GM23338 (cell line): ENCODE data around the gene HHAT. TPM values are rescaled to one million over a fixed set of nuclear protein-coding genes. Genes with fewer than 3 reads are reported as not detected.

Experiments used
- ATAC-seq: fragments of 200-7000 bp; cut with Tn5 transposase; 3 replicates; pipeline ENCODE4 v1.9.1; 2020
- DNase-seq: peaks from one replicate; pipeline ENCODE4 v3.0.0-alpha.2; 2015; ENCODE audit warnings: low spot score
- H2AFZ ChIP-seq: fragments of 200-600 bp; sonication (generic); 2 replicates; pipeline ENCODE4 v1.8.0; 2016; ENCODE audit warnings: antibody characterized with exemption, mild to moderate bottlenecking, moderate library complexity
- H3F3A ChIP-seq: fragments of 200-600 bp; sonication (generic); replicated peaks from 2 replicates; pipeline ENCODE4 v1.8.0; 2017; ENCODE audit warnings: antibody characterized with exemption, mixed run types, low read depth
- H3K27ac ChIP-seq: fragments of 200-600 bp; sonication (generic); 2 replicates; pipeline ENCODE4 v1.6.1; 2016; ENCODE audit warnings: low read depth
- H3K27me3 ChIP-seq: fragments of 200-600 bp; sonication (generic); 2 replicates; pipeline ENCODE4 v1.8.0; 2016; ENCODE audit warnings: mild to moderate bottlenecking, mixed run types, moderate library complexity; ENCODE audit not compliant: insufficient read depth
- H3K36me3 ChIP-seq: fragments of 200-600 bp; sonication (generic); 2 replicates; pipeline ENCODE4 v1.8.0; 2016; ENCODE audit warnings: mild to moderate bottlenecking; ENCODE audit not compliant: insufficient read depth
- H3K4me1 ChIP-seq: fragments of 200-600 bp; sonication (generic); 2 replicates; pipeline ENCODE4 v1.8.0; 2016; ENCODE audit warnings: mild to moderate bottlenecking, moderate library complexity; ENCODE audit not compliant: insufficient read depth
- H3K4me2 ChIP-seq: fragments of 200-600 bp; sonication (generic); 2 replicates; pipeline ENCODE4 v1.7.1; 2017; ENCODE audit warnings: mixed run types
- H3K4me3 ChIP-seq: fragments of 200-600 bp; sonication (generic); 2 replicates; pipeline ENCODE4 v1.6.1; 2016; ENCODE audit warnings: mixed run types
- H3K79me2 ChIP-seq: fragments of 200-600 bp; sonication (generic); replicated peaks from 2 replicates; pipeline ENCODE4 v1.8.0; 2017; ENCODE audit warnings: mild to moderate bottlenecking; ENCODE audit not compliant: insufficient read depth
- H3K9me2 ChIP-seq: fragments of 200-600 bp; sonication (generic); 2 replicates; pipeline ENCODE4 v1.8.0; 2017; ENCODE audit not compliant: insufficient read depth
- H4K20me1 ChIP-seq: fragments of 200-600 bp; sonication (generic); replicated peaks from 2 replicates; pipeline ENCODE4 v1.8.0; 2017; ENCODE audit warnings: mild to moderate bottlenecking; ENCODE audit not compliant: insufficient read depth
- H3K27ac Mint-ChIP-seq: 2 replicates; pipeline ENCODE4 v1.8.0; 2020; ENCODE audit warnings: inconsistent platforms, mild to moderate bottlenecking, moderate library complexity, mixed read lengths
- H3K27me3 Mint-ChIP-seq: 3 replicates; pipeline ENCODE4 v1.8.0; 2022; ENCODE audit warnings: low read depth, mild to moderate bottlenecking, moderate library complexity, mixed read lengths, inconsistent platforms; ENCODE audit not compliant: insufficient read depth, poor library complexity
- H3K36me3 Mint-ChIP-seq: 3 replicates; pipeline ENCODE4 v1.8.0; 2021; ENCODE audit warnings: low read depth, mild to moderate bottlenecking, inconsistent platforms, moderate library complexity, mixed read lengths
- H3K4me1 Mint-ChIP-seq: 3 replicates; pipeline ENCODE4 v1.8.0; 2020; ENCODE audit warnings: mild to moderate bottlenecking, inconsistent platforms, mixed read lengths
- H3K4me3 Mint-ChIP-seq: 3 replicates; pipeline ENCODE4 v1.8.0; 2021; ENCODE audit warnings: moderate library complexity, mild to moderate bottlenecking, inconsistent platforms, mixed read lengths
- H3K9me3 Mint-ChIP-seq: 3 replicates; pipeline ENCODE4 v1.8.0; 2020; ENCODE audit warnings: moderate library complexity, mild to moderate bottlenecking, inconsistent platforms, mixed read lengths
- CREB1 ChIP-seq: fragments of 250-450 bp; sonication (Bioruptor Pico); IDR thresholded peaks from 2 replicates; pipeline ENCODE4 v1.5.0; 2020; ENCODE audit warnings: low read depth, mild to moderate bottlenecking, moderate library complexity
- EZH2 ChIP-seq: fragments of 200-600 bp; sonication (generic); IDR thresholded peaks from one replicate; pipeline ENCODE4 v1.8.0; 2017; ENCODE audit warnings: antibody characterized with exemption, mild to moderate bottlenecking, low read depth; ENCODE audit not compliant: unreplicated experiment
- EZH2phosphoT487 ChIP-seq: fragments of 200-600 bp; sonication (generic); IDR thresholded peaks from one replicate; pipeline ENCODE4 v1.8.1; 2018; ENCODE audit warnings: antibody characterized with exemption; ENCODE audit not compliant: unreplicated experiment
- JUNB ChIP-seq: IDR thresholded peaks from one replicate; pipeline ENCODE4 v1.6.1; 2016; ENCODE audit warnings: antibody characterized with exemption; ENCODE audit not compliant: unreplicated experiment
- NANOG ChIP-seq: IDR thresholded peaks from 2 replicates; pipeline ENCODE4 v1.6.1; 2016; ENCODE audit warnings: antibody characterized with exemption, borderline replicate concordance
- POLR2AphosphoS5 ChIP-seq: IDR thresholded peaks from 2 replicates; pipeline ENCODE4 v1.6.1; 2016; ENCODE audit warnings: antibody characterized with exemption, low read depth
- STAT1 ChIP-seq: IDR thresholded peaks from one replicate; pipeline ENCODE4 v1.6.1; 2016; ENCODE audit warnings: antibody characterized with exemption; ENCODE audit not compliant: unreplicated experiment
- ZNF114 ChIP-seq: fragments of 250-450 bp; sonication (Bioruptor Pico); IDR thresholded peaks from 2 replicates; pipeline ENCODE4 v1.5.0; 2020; ENCODE audit warnings: mild to moderate bottlenecking, moderate library complexity
- ZNF331 ChIP-seq: fragments of 250-450 bp; sonication (Bioruptor Pico); IDR thresholded peaks from 2 replicates; pipeline ENCODE4 v1.5.0; 2020; ENCODE audit warnings: low read depth, mild to moderate bottlenecking, moderate library complexity
- polyA plus RNA-seq: library from polyadenylated mRNA; unstranded; fragments of >200 nt; fragmentation: Nextera tagmentation; extraction: Ambion mirVana; gene quantifications from 2 replicates; pipeline ENCODE4 v1.2.1, GENCODE V29; 2016
- total RNA-seq: library from RNA; depleted of rRNA; stranded (reverse); fragments of >200 nt; shearing (Covaris generic); gene quantifications from 2 replicates; pipeline ENCODE4 v1.2.3, GENCODE V29; 2014
- TF ChIP-seq, protein P1 (sequence below): IDR thresholded peaks from 2 replicates; pipeline ENCODE4 v1.6.1; 2016; ENCODE audit warnings: antibody characterized with exemption
- TF ChIP-seq, protein P2 (sequence below): IDR thresholded peaks from one replicate; pipeline ENCODE4 v1.6.1; 2018; ENCODE audit warnings: antibody characterized with exemption; ENCODE audit not compliant: unreplicated experiment
- TF ChIP-seq, protein P3 (sequence below), 2 experiments: fragments of 200-600 bp in 1 of 2; sonication (generic) in 1 of 2; conservative IDR thresholded peaks; 2 replicates each; pipeline versions ENCODE4 v1.5.1 to v1.6.1; 2016 to 2017; ENCODE audit warnings: antibody characterized with exemption in 2 of 2, low read depth in 2 of 2, mild to moderate bottlenecking in 2 of 2, moderate library complexity in 1 of 2
- TF ChIP-seq, protein P4 (sequence below): fragments of 250-450 bp; sonication (Bioruptor Pico); IDR thresholded peaks from 2 replicates; pipeline ENCODE4 v1.5.0; 2020; ENCODE audit warnings: mild to moderate bottlenecking, moderate library complexity

The HHAT gene
- total and polyA plus RNA-seq, 2 experiments from 2014 or later, result 0.11 to 0.66 TPM

DNA sequence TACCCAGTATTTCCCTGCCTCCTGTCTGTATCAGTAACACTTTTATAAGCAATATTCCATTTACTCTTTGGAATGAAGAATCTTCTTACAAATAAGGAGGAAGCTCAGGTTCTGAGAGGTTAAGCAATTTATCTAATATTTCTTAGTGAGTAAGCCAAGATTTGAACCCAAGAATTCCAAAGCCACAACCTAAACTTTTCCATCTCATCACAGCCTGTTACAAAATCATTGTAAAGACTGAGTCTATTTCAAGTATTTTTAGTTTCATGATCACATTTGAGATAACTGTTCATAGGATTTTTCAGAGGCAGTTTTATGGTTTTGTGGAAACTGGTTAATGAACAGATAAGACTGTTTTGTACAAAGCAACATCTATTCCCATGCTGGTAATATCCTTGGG lies 29.8 kb upstream of the HHAT start:
- no peak for TF ChIP-seq CREB1 (CRISPR knock-in tag)
- TF ChIP-seq NANOG, result no peak
- TF ChIP-seq ZNF331, result no peak
- no peak for TF ChIP-seq EZH2phosphoT487
- TF ChIP-seq, protein P1, sequence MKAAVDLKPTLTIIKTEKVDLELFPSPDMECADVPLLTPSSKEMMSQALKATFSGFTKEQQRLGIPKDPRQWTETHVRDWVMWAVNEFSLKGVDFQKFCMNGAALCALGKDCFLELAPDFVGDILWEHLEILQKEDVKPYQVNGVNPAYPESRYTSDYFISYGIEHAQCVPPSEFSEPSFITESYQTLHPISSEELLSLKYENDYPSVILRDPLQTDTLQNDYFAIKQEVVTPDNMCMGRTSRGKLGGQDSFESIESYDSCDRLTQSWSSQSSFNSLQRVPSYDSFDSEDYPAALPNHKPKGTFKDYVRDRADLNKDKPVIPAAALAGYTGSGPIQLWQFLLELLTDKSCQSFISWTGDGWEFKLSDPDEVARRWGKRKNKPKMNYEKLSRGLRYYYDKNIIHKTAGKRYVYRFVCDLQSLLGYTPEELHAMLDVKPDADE, result no peak
- TF ChIP-seq, protein P2, sequence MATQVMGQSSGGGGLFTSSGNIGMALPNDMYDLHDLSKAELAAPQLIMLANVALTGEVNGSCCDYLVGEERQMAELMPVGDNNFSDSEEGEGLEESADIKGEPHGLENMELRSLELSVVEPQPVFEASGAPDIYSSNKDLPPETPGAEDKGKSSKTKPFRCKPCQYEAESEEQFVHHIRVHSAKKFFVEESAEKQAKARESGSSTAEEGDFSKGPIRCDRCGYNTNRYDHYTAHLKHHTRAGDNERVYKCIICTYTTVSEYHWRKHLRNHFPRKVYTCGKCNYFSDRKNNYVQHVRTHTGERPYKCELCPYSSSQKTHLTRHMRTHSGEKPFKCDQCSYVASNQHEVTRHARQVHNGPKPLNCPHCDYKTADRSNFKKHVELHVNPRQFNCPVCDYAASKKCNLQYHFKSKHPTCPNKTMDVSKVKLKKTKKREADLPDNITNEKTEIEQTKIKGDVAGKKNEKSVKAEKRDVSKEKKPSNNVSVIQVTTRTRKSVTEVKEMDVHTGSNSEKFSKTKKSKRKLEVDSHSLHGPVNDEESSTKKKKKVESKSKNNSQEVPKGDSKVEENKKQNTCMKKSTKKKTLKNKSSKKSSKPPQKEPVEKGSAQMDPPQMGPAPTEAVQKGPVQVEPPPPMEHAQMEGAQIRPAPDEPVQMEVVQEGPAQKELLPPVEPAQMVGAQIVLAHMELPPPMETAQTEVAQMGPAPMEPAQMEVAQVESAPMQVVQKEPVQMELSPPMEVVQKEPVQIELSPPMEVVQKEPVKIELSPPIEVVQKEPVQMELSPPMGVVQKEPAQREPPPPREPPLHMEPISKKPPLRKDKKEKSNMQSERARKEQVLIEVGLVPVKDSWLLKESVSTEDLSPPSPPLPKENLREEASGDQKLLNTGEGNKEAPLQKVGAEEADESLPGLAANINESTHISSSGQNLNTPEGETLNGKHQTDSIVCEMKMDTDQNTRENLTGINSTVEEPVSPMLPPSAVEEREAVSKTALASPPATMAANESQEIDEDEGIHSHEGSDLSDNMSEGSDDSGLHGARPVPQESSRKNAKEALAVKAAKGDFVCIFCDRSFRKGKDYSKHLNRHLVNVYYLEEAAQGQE, result no peak
- TF ChIP-seq POLR2AphosphoS5, result no peak
- no peak for TF ChIP-seq JUNB
- no peak for TF ChIP-seq EZH2
- TF ChIP-seq, protein P3, sequence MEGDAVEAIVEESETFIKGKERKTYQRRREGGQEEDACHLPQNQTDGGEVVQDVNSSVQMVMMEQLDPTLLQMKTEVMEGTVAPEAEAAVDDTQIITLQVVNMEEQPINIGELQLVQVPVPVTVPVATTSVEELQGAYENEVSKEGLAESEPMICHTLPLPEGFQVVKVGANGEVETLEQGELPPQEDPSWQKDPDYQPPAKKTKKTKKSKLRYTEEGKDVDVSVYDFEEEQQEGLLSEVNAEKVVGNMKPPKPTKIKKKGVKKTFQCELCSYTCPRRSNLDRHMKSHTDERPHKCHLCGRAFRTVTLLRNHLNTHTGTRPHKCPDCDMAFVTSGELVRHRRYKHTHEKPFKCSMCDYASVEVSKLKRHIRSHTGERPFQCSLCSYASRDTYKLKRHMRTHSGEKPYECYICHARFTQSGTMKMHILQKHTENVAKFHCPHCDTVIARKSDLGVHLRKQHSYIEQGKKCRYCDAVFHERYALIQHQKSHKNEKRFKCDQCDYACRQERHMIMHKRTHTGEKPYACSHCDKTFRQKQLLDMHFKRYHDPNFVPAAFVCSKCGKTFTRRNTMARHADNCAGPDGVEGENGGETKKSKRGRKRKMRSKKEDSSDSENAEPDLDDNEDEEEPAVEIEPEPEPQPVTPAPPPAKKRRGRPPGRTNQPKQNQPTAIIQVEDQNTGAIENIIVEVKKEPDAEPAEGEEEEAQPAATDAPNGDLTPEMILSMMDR (conservative IDR thresholded peaks at IDR 0.05; ENCODE audit: low read depth in 2 of 2), result no peak
- TF ChIP-seq ZNF114 (CRISPR knock-in tag), result no peak
- TF ChIP-seq, protein P4, sequence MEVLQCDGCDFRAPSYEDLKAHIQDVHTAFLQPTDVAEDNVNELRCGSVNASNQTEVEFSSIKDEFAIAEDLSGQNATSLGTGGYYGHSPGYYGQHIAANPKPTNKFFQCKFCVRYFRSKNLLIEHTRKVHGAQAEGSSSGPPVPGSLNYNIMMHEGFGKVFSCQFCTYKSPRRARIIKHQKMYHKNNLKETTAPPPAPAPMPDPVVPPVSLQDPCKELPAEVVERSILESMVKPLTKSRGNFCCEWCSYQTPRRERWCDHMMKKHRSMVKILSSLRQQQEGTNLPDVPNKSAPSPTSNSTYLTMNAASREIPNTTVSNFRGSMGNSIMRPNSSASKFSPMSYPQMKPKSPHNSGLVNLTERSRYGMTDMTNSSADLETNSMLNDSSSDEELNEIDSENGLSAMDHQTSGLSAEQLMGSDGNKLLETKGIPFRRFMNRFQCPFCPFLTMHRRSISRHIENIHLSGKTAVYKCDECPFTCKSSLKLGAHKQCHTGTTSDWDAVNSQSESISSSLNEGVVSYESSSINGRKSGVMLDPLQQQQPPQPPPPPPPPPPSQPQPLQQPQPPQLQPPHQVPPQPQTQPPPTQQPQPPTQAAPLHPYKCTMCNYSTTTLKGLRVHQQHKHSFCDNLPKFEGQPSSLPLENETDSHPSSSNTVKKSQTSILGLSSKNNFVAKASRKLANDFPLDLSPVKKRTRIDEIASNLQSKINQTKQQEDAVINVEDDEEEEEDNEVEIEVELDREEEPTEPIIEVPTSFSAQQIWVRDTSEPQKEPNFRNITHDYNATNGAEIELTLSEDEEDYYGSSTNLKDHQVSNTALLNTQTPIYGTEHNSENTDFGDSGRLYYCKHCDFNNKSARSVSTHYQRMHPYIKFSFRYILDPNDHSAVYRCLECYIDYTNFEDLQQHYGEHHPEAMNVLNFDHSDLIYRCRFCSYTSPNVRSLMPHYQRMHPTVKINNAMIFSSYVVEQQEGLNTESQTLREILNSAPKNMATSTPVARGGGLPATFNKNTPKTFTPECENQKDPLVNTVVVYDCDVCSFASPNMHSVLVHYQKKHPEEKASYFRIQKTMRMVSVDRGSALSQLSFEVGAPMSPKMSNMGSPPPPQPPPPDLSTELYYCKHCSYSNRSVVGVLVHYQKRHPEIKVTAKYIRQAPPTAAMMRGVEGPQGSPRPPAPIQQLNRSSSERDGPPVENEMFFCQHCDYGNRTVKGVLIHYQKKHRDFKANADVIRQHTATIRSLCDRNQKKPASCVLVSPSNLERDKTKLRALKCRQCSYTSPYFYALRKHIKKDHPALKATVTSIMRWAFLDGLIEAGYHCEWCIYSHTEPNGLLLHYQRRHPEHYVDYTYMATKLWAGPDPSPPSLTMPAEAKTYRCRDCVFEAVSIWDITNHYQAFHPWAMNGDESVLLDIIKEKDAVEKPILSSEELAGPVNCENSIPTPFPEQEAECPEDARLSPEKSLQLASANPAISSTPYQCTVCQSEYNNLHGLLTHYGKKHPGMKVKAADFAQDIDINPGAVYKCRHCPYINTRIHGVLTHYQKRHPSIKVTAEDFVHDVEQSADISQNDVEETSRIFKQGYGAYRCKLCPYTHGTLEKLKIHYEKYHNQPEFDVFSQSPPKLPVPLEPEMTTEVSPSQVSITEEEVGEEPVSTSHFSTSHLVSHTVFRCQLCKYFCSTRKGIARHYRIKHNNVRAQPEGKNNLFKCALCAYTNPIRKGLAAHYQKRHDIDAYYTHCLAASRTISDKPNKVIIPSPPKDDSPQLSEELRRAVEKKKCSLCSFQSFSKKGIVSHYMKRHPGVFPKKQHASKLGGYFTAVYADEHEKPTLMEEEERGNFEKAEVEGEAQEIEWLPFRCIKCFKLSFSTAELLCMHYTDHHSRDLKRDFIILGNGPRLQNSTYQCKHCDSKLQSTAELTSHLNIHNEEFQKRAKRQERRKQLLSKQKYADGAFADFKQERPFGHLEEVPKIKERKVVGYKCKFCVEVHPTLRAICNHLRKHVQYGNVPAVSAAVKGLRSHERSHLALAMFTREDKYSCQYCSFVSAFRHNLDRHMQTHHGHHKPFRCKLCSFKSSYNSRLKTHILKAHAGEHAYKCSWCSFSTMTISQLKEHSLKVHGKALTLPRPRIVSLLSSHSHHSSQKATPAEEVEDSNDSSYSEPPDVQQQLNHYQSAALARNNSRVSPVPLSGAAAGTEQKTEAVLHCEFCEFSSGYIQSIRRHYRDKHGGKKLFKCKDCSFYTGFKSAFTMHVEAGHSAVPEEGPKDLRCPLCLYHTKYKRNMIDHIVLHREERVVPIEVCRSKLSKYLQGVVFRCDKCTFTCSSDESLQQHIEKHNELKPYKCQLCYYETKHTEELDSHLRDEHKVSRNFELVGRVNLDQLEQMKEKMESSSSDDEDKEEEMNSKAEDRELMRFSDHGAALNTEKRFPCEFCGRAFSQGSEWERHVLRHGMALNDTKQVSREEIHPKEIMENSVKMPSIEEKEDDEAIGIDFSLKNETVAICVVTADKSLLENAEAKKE (CRISPR knock-in tag), result no peak
- no peak for TF ChIP-seq STAT1
- H3K4me2 ChIP-seq, result no peak overlapping the region
- ATAC-seq (no peak), DNase-seq (no peak)
- H3K79me2 ChIP-seq, result no peaks in the 10 kb centered on the region
- Mint-ChIP-seq H3K27me3 (peaks cover 7% of the 10 kb centered on the region), H3K36me3 (no peaks in the 10 kb centered on the region), H3K4me3 (no peak overlapping the region), H3K27ac (no peak overlapping the region), H3K4me1 (peaks cover 28% of the 10 kb centered on the region), H3K9me3 (peaks cover 3% of the 10 kb centered on the region; the same call in 1 of the 3 replicates)
- no peak overlapping the region for H3K27ac ChIP-seq
- no peak overlapping the region for H3K4me3 ChIP-seq
- no peaks in the 10 kb centered on the region for H3K36me3 ChIP-seq
- no peaks in the 10 kb centered on the region for H3F3A ChIP-seq
- no peak overlapping the region for H2AFZ ChIP-seq
- no peaks in the 10 kb centered on the region for H4K20me1 ChIP-seq
- H3K4me1 ChIP-seq, result peaks cover 29% of the 10 kb centered on the region
- H3K9me2 ChIP-seq, result peaks cover 7% of the 10 kb centered on the region; the same call in 1 of the 2 replicates
- 0 out of 2 replicates have a peak, but pooled peaks cover 7% of the 10 kb centered on the region for H3K27me3 ChIP-seq
